GM21390 (cell line): ENCODE data around the gene GULP1.
"Not testable (repeated sequence)": the region's sequence is repeated elsewhere in the genome, so short reads cannot be mapped to it uniquely, and the experiment has no call there.

Experiments used
- ATAC-seq: cut with Tn5 transposase; IDR thresholded peaks from one replicate; pipeline ENCODE4 v1.9.1; 2021; ENCODE audit not compliant: unreplicated experiment

Gene GULP1

DNA sequence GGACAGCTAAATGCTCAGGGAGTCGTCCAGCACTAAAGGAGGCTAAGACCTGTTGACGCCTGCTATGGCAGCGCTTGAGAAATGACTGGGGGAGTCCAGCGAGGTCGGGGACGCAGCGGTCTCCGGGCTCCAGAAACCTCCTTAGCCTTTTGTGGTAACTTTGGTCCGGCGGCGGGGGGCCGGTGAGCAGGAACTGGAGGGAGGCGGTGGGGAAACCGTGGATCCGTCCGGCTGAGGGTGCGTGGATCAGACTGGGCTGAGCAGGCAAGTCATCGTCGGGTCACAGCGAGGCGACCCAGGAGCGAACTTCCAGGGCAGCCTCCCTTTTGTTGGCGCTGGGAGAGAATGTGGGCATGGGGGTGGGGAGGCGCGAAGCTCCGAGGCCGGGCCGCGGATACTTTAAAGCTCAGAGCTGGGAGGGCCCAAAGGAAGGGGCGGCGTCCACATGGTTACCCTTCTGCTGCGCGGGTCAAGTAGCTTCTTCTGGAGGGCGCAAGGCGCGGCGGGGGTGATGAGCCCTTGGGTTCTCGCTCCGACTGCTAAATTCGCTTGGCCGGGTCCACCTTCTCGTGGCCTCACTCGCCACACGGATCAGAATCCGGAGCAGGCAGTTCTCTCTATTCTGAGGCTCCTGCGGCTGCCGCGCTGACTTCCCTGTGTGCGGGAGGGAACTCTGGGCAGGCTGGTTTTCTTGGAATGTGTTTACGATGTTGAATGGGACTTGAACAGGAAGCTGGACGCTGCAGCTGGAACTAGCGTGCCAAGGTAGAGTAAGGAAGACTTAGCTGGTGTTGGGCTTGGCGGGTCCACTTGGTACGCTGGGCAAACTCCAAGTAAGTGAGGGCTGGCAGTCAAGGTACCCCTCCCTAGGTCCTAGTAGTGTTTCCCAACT lies 920 bp downstream of the GULP1 start:
- no peak for ATAC-seq

DNA sequence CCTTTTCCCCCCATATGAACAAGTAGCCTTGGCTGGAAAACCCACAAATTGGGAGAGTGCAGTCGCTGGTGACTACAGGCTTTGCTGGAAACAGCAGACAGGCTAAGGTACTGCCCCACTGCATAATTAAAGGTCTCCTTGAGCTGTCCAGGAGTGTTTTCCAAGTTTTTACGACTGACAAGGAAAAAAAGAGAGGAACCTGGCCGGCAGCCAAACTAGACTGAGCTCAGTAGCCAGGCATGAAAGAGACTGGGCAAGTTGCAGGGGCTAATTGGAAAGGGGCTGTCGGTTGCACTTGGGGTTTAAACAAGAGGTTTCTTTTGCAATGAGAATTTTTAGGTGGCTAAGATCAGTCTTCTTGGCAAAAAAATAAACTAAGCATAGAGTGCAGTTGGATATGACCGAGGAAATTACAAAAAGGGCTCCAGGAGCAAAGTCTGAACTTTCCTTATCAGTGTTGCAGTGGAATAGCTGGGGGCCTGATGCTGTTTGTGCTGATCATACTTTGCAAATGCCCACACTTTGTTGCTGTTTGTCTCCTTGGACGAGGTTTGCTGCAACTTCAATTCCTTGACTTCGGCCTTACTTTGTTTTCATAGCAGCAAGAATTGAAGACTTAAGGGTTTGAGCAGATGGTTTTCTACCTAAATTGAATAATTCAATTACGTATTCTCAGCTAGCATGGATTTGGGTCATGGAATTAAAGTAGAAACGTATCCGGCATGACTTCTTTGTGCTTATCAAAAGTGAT lies 2.1 kb downstream of the GULP1 start:
- no peak for ATAC-seq

DNA sequence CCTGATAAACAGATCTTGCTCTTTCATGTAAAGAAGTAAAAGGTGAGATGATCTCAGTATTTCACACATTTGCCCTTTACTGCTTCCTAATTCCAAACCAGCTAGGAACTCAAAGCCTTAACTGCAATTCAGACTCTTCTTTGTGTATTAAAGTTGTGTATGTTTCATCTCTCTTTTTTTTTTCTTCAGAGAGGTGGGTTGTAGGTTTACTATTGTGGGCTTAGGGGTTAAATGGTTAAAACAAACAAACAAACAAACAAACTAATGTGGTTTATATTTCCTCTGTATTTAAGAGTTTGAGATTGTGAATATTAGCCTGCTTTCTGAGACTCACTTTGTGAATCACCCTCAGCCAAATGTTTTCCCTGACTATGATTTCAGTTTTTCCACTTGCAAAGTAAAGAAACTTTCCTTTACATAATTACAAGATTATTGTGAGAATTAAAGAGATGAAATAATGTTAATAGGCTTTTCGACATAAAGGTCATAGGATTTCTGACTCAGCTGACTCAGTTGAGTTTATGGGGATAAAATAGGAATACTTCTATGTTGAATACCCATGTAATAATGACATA lies 2.8 kb downstream of the GULP1 start:
- no peak for ATAC-seq

DNA sequence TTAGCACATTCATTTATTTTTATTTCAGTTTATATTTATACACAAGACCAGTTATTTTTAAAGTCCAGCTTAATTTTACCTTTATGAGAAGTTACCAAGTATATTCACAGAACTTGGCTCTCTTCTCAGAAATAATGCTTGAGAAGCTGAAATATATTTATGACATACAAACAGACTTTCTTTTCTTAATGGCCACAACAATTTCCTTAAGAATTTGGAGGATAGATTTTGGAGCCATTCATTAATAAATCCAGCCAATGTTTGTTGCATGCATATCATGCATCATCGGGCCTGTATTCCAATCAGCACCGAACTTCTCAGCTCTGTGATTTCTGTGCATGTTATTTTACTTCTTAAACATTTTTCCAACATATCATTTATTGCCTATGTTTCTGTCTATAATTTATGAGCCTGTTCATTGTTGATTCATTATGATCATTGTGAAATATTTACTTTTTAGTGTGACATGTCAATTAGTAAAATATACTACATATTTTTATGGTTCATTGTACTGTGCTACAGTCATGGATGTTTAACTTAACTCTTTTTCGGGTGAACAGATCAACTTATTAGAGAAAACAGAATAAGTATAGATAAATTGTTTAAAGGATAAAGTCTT lies 3.5 kb downstream of the GULP1 start:
- no peak for ATAC-seq

DNA sequence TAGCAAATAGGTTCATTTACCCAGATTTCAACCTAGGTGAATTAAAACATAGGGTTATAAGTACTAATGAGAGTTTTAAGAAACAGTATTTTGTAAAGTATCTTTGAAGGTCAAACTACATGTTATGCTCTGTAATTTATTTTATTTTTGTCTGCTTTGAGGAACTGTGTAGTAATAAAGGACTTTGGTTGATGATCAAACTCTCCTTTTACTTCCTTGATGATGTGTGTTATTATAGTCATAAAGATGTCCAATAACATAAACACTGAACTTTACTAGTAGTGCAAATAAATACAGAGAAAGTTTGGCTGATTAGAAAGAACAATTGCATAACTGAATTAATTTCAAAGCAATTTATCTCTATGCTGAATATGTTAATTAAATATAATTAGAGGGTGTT lies 6.3 kb downstream of the GULP1 start:
- ATAC-seq: no peak

GRCh38 chr2:188298937-188299371 lies 7.3 kb downstream of the GULP1 start:
- not testable (repeated sequence) for ATAC-seq

GRCh38 chr2:188303363-188304031 lies 11.8 kb downstream of the GULP1 start:
- no peak for ATAC-seq

GRCh38 chr2:188305271-188305670 lies 13.6 kb downstream of the GULP1 start:
- no peak for ATAC-seq

- ATAC-seq: no peak
Measured at GRCh38 chr2:188306271-188306670, 14.6 kb downstream of the GULP1 start.

DNA sequence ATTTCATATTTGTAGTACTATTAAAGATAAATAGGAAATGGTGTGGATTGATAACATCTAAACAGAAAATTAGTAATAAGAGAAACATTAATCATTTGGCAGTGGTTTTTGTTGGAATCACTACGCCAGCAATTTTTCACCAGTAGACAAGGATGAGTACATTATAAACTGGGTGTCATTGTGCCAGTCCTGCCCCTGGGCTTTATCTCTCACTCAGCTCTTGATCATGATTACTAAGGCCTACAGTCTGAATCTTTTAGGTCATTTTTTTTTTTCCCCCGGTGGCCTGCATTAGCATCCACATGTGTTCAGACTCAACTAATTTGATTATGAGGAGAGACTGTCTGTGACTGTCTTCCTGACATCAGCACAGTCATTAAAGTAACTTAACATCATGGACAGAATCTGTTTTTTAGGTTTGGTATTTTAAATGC lies 16.2 kb downstream of the GULP1 start:
- ATAC-seq: no peak

DNA sequence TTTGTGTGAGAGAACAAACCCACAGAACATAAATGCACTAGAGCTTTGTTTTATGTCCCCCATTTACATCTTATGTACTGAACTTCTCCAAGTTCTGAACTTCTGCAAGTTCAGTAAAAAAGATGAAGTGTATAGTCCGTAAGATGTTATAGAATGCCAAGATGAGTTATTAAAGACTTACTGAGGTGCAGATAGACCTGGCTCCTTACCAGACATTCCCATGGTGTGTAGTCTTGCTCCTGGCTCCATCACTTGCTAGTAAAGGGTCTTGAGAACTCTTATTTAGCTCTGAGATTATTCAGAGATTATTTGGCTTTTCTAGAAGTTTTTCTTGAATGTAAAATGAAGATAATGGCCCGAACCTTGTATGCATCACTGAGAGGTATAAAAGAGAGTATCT lies 16.8 kb downstream of the GULP1 start:
- no peak for ATAC-seq

- ATAC-seq: no peak
Measured at GRCh38 chr2:188309364-188309763, 17.7 kb downstream of the GULP1 start.

DNA sequence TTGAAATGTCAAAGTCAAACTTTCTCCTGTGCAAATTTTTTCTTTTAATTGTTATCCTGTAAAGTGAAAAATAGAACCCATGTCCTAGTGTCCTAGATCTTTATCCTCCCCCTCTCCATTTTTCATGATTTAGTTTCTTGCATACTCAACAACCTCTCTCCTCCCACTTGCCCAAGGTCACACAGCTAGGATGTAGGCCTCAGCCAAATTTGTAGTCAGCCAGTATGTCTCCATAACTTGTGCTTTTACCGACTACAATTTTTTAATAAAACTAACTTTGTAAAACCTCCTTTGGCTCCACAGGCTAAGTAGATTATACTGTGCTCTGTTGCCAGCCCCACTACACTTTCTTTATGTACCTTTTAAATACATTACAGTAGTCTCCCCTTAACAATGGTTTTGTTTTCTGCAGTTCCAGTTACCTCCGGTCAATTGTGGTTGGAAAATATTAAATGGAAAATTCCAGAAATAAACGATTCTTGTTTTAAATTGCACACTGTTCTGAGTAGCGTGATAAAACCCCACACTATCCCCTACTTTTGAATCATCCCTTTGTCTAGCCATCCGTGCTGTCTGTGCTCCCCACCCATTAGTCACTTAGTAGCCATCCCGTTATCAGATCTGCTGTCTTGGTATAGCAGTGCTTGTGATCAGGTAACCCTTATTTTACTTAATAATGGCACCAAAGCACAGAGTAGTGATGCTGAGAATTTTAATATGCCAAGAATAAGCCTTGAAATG lies 22.8 kb downstream of the GULP1 start:
- no peak for ATAC-seq

DNA sequence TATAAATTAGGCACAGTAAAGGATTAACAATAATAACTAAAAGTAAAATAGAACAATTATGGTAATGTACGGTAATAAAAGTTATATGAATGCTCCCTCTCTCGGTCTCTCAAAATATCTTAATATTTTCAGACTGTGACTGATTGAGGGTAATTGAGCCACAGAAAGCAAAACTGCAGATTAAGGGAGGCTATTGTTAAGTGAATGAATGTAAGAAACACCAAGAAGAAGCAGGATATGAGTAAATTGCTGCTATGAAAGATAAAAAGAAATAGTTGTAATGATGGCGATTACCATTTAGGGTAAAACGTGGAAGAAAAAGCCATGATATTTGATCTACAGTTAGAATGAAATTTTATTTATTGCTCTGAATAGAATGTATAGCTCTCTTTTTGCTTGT lies 24.1 kb downstream of the GULP1 start:
- ATAC-seq: no peak

DNA sequence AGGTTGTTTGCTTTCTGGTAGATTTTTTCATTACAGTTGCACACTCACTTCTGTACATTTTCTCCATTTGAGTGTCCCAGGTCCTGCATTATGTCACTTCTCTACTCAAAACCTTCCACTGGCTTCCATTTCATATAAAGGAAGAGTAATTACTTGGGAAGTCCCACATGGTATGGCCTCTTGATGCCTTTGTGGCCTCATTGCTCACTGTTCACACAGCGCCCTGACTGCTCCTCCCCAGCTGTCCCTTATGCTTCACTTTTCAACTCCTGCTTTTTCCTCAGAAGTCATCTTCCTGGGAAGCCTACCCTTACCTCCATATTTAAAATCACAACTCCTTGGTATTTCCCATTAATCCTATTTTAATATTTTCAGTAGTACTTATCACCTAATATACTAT lies 24.7 kb downstream of the GULP1 start:
- ATAC-seq: no peak

DNA sequence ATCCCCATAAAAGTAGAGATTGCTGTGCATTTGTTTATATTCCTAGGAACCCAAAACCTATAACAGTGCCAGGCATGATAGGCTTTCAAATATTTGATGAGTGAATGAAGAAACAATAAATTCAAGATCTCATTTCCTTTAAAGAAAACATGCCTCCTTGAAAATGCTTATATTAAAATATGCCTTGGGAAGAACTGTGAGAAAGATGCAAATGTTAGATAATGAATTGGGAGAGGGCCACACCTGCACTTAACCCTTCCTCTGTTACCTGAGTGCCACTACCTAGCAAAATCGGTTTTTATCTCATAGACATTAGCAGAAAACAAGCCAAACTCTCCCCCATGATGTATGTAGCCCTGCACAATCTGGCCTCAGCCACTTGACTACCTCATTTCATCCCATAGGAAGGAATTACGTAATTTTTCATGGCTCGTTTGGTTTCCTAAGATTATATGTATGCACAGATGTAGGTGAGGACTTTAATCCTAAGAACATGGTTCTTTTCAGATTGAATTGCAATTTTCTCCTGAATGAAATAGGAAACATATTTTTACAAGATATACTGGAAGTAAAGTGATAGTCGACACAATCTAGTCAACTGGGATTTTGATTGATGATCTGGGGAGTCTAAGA lies 25.2 kb downstream of the GULP1 start:
- ATAC-seq: no peak

- no peak for ATAC-seq
Measured at GRCh38 chr2:188318161-188318749, 26.6 kb downstream of the GULP1 start.

DNA sequence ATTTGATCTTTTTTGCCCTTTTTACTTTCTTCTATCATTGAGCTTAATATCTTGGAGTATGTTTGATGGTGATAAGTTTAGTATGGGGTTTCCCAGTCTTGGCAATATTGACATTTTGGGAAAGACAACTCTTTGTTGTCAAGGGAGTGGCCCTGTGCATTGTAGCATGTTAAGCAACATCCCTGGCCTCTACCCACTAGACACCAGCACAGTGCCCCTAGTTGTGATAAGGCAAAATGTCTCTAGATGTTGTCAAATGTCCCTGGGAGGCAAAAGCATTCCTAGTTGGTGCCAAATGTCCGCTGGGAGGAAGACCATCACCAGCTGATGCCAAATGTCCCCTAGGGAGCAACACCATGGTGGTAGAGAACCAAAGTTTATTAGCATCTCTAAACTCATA lies 28.2 kb downstream of the GULP1 start:
- no peak for ATAC-seq

DNA sequence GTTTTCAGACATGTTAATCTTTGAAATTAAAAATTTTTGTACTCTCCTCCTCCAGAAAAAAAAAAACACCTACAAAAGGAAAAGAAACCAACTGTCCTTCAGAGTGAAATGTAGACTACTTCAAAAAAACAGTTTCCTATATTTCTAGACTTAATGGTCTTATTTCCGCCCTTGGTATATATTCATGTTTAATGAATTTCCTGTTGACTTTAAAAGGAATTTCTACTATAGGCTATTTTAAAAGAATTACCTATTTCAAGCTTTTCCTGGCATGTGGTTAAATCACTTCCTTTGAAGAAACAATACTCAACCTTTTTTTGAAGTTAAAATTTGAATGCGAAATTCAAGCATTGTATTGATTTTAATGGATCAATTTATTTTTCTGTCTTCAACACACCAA lies 29.2 kb downstream of the GULP1 start:
- ATAC-seq: no peak
